ENCODE results near the gene SVEP1.

DNA sequence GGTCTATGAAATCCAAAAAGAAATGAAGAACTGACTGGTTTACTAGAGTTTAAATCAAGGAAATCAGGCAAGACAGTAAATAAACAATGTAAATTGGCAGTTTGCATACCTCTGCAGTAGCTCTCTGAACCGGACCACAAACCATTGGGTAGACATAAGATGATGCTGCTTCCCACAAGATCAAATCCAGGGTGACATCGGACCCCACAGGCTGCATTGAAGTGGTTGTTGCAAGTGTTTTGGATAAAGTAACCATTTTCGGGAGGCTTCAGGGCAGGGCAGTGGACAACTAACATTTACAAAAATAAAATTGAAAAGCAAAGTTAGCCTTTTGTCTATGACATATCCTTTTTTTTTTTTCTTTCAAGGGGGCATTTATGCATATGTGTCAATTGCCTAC, 66.7 kb downstream of the SVEP1 start:
- no peak for TF ChIP-seq EZH2 (IDR thresholded peaks at IDR 0.05)
- no peak for TF ChIP-seq POLR2AphosphoS5 (IDR thresholded peaks at IDR 0.05; ENCODE audit: borderline replicate concordance, low read depth, low read length)
